Panc1 (cell line): Measurements from ENCODE around the gene FCHSD2. TPM values are rescaled to one million over a fixed set of nuclear protein-coding genes. Genes with fewer than 3 reads are reported as not detected.

ENCODE experiments used
- ATAC-seq: fragments of 200-7000 bp; cut with Tn5 transposase; 2 replicates; pipeline ENCODE4 v1.9.1; 2020; ENCODE audit warnings: mild to moderate bottlenecking, moderate library complexity
- BruUV-seq: library from RNA; stranded (reverse); fragments of 400-500 nt; replicated peaks from 2 replicates; lab custom pipeline; 2021; lab: Mats Ljungman, UMichigan
- CTCF ChIA-PET: fragments of 300-600 bp; sonication (Branson Sonifier 250); formaldehyde crosslinking; loops from one replicate; lab custom pipeline; 2022; ENCODE audit warnings: antibody characterized with exemption; lab: Charles Lee
- POLR2A ChIA-PET: fragments of 300-600 bp; sonication (Branson Sonifier 250); formaldehyde crosslinking; loops from one replicate; lab custom pipeline; 2022; ENCODE audit warnings: antibody characterized with exemption; lab: Charles Lee
- DNase-seq: peaks from one replicate; pipeline ENCODE4 v3.0.0-alpha.2; 2010; ENCODE audit warnings: low read depth, low spot score
- H3K27ac ChIP-seq: 2 replicates; pipeline ENCODE4 v1.5.1; 2011; ENCODE audit warnings: mild to moderate bottlenecking, low read length, inconsistent platforms
- H3K27me3 ChIP-seq: fragments of 200-500 bp; sonication (Bioruptor generic); 2 replicates; pipeline ENCODE4 v1.6.0; 2014; ENCODE audit warnings: low read length, inconsistent platforms; ENCODE audit not compliant: control insufficient read depth, insufficient read depth
- H3K36me3 ChIP-seq: fragments of 200-500 bp; sonication (Bioruptor generic); 2 replicates; pipeline ENCODE4 v1.5.1; 2014; ENCODE audit warnings: inconsistent platforms, mild to moderate bottlenecking, low read length, moderate library complexity; ENCODE audit not compliant: control insufficient read depth, insufficient read depth
- H3K4me1 ChIP-seq: 2 replicates; pipeline ENCODE4 v1.5.1; 2011; ENCODE audit warnings: inconsistent platforms, mild to moderate bottlenecking, low read length, moderate library complexity; ENCODE audit not compliant: control insufficient read depth, insufficient read depth
- H3K4me3 ChIP-seq, 2 experiments: 2 replicates each; pipeline ENCODE4 v1.5.1; 2011 to 2012; ENCODE audit warnings: low read depth in 2 of 2, low read length in 2 of 2, mild to moderate bottlenecking in 2 of 2, inconsistent platforms in 1 of 2, moderate library complexity in 1 of 2
- H3K9me3 ChIP-seq: fragments of 200-500 bp; sonication (Bioruptor generic); 2 replicates; pipeline ENCODE4 v1.5.1; 2014; ENCODE audit warnings: low read depth, mild to moderate bottlenecking, inconsistent platforms, low read length, moderate library complexity; ENCODE audit not compliant: control insufficient read depth, insufficient read depth
- CTCF ChIP-seq: fragments of 450-650 bp; IDR thresholded peaks from 2 replicates; pipeline ENCODE4 v1.5.1; 2017; ENCODE audit warnings: mild to moderate bottlenecking
- POLR2AphosphoS5 ChIP-seq: IDR thresholded peaks from 2 replicates; pipeline ENCODE4 v1.6.1; 2012; ENCODE audit warnings: mild to moderate bottlenecking, low read depth, low read length, moderate library complexity
- REST ChIP-seq, 2 experiments: IDR thresholded peaks; 2 replicates each; pipeline ENCODE4 v1.6.1; 2011 to 2012; ENCODE audit warnings: low read depth in 2 of 2, control low read depth in 1 of 2, low read length in 1 of 2, mild to moderate bottlenecking in 1 of 2, moderate library complexity in 1 of 2; ENCODE audit not compliant: insufficient read depth in 1 of 2
- SIN3A ChIP-seq: IDR thresholded peaks from 2 replicates; pipeline ENCODE4 v1.6.1; 2012; ENCODE audit warnings: low read depth, mild to moderate bottlenecking, low read length, moderate library complexity, borderline replicate concordance; ENCODE audit not compliant: insufficient read depth
- TCF7L2 ChIP-seq: IDR thresholded peaks from 2 replicates; pipeline ENCODE4 v1.6.1; 2011; ENCODE audit warnings: mild to moderate bottlenecking, low read depth, low read length, inconsistent platforms
- in situ Hi-C: cut with HindIII; loops from 2 replicates; pipeline ENCODE4 v1.10.0; 2016; ENCODE audit warnings: low sequenced_read_pairs, low pct_unique_long_range_greater_than_20kb
- intact Hi-C: fragments of 100-400 bp; cut with micrococcal nuclease; formaldehyde crosslinking; loops from one replicate; pipeline ENCODE4 v1.10.0; 2022; ENCODE audit not compliant: unreplicated experiment
- total RNA-seq: library from RNA; stranded (reverse); gene quantifications from one replicate; pipeline ENCODE4 v1.2.1, GENCODE V29; 2021; ENCODE audit not compliant: unreplicated experiment

Gene FCHSD2
- total RNA-seq, 1 experiment from 2014 or later: 31.8 TPM

GRCh38 chr11:73145986-73146575, 4.0 kb upstream of the FCHSD2 start:
- Histone ChIP-seq H3K27ac (no peak overlapping the region), H3K4me3 (no peak overlapping the region), H3K36me3 (no peaks in the 10 kb centered on the region), H3K27me3 (no peaks in the 10 kb centered on the region), H3K9me3 (no peaks in the 10 kb centered on the region), H3K4me1 (peaks cover 6% of the 10 kb centered on the region; the same call in 1 of the 2 replicates)
- no peak for DNase-seq
- in situ Hi-C loops (no loop called here), intact Hi-C loops (no loop called here)
- POLR2A ChIA-PET: no interaction called here
- no peak for TF ChIP-seq TCF7L2
- no peak for TF ChIP-seq CTCF
- no peak for TF ChIP-seq REST (IDR thresholded peaks at IDR 0.05; ENCODE audit: insufficient read depth in 1 of 2, low read depth in 2 of 2, low read length in 1 of 2)
- TF ChIP-seq SIN3A: no peak
- no peak for TF ChIP-seq POLR2AphosphoS5
- CTCF ChIA-PET: no interaction called here
- no peak for ATAC-seq
- BruUV-seq: no TSS peak

- ChIA-PET POLR2A (interaction anchor here (0.6 to 0.7 kb wide), 2 partner anchors 232 to 249 kb away, joined by 7 to 9 read pairs; no protein-coding TSS in a partner anchor), CTCF (interaction anchor here (0.6 to 1.0 kb wide), 8 partner anchors 10 to 688 kb away, joined by 3 to 10 read pairs (median 6); no protein-coding TSS in a partner anchor)
- H3K9me3 ChIP-seq: no peaks in the 10 kb centered on the region
- H3K27ac ChIP-seq: peak overlapping the region; percentile 89
- H3K27me3 ChIP-seq: no peaks in the 10 kb centered on the region
- peak overlapping the region; percentile 72 to 94 for H3K4me3 ChIP-seq
- in situ Hi-C loops: no loop called here
- ATAC-seq: no peak
- no peak for TF ChIP-seq TCF7L2
- no peak for TF ChIP-seq POLR2AphosphoS5
- TF ChIP-seq SIN3A: no peak
- no peak for TF ChIP-seq REST (IDR thresholded peaks at IDR 0.05; ENCODE audit: insufficient read depth in 1 of 2, low read depth in 2 of 2, low read length in 1 of 2)
- no peak for TF ChIP-seq CTCF
- no TSS peak for BruUV-seq
- no peak for DNase-seq
- intact Hi-C loops: no loop called here
- peaks cover 19% of the 10 kb centered on the region for H3K4me1 ChIP-seq
- H3K36me3 ChIP-seq: no peaks in the 10 kb centered on the region
These were observed 1.2 kb upstream of the FCHSD2 start for GRCh38 chr11:73143126-73143838.
